Measurements from ENCODE around the gene IAH1. TPM values are rescaled to one million over a fixed set of nuclear protein-coding genes. Genes with fewer than 3 reads are reported as not detected.

IAH1 gene
- total RNA-seq, 1 donor from 2014 or later, result 67.8 TPM

GRCh38 chr2:9463698-9464034 lies 10.7 kb upstream of the IAH1 start:
- DNase-seq (ENCODE audit: low spot score), result no peak
- peaks cover 10% of the 10 kb centered on the region for H3K36me3 Mint-ChIP-seq (ENCODE audit: low read depth)

DNA sequence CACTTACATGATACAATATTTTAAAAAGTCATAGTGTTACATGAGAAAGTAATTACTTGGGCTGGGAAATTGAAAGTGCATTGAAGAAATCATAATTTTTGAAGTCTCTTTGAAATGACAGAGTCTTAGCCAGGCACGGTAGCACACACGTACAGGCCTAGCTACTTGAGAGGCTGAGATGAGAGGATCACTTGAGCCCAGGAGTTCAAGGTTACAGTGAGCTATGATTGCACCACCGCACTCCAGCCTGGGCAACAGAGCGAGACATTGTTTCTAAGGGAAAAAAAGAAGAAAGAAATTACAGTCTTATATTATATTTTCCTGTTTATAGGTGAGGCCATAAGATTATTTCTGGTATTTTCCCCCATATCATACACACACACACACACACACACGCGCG lies 9.2 kb upstream of the IAH1 start:
- Mint-ChIP-seq H3K4me1 (ENCODE audit: low read depth) (peaks cover 4% of the 10 kb centered on the region), H3K4me3 (ENCODE audit: unreplicated experiment) (no peak overlapping the region), H3K27ac (ENCODE audit: unreplicated experiment) (no peak overlapping the region), H3K27me3 (ENCODE audit: low read depth) (no peaks in the 10 kb centered on the region), H3K9me3 (ENCODE audit: low read depth) (no peaks in the 10 kb centered on the region), H3K36me3 (ENCODE audit: low read depth) (peaks cover 10% of the 10 kb centered on the region)
- TF ChIP-seq, protein P1, sequence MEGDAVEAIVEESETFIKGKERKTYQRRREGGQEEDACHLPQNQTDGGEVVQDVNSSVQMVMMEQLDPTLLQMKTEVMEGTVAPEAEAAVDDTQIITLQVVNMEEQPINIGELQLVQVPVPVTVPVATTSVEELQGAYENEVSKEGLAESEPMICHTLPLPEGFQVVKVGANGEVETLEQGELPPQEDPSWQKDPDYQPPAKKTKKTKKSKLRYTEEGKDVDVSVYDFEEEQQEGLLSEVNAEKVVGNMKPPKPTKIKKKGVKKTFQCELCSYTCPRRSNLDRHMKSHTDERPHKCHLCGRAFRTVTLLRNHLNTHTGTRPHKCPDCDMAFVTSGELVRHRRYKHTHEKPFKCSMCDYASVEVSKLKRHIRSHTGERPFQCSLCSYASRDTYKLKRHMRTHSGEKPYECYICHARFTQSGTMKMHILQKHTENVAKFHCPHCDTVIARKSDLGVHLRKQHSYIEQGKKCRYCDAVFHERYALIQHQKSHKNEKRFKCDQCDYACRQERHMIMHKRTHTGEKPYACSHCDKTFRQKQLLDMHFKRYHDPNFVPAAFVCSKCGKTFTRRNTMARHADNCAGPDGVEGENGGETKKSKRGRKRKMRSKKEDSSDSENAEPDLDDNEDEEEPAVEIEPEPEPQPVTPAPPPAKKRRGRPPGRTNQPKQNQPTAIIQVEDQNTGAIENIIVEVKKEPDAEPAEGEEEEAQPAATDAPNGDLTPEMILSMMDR (IDR thresholded peaks at IDR 0.05), result no peak
- no peak for DNase-seq (ENCODE audit: low spot score)

More at GRCh38 chr2:9463698-9464034, 10.7 kb upstream of the IAH1 start:
- H3K4me1 Mint-ChIP-seq (ENCODE audit: low read depth), result peaks cover 4% of the 10 kb centered on the region
- TF ChIP-seq, protein P1 (IDR thresholded peaks at IDR 0.05), result no peak
- H3K27ac Mint-ChIP-seq (ENCODE audit: unreplicated experiment), result no peak overlapping the region
- H3K4me3 Mint-ChIP-seq (ENCODE audit: unreplicated experiment), result no peak overlapping the region
- no peaks in the 10 kb centered on the region for H3K27me3 Mint-ChIP-seq (ENCODE audit: low read depth)
- H3K9me3 Mint-ChIP-seq (ENCODE audit: low read depth), result no peaks in the 10 kb centered on the region

DNA sequence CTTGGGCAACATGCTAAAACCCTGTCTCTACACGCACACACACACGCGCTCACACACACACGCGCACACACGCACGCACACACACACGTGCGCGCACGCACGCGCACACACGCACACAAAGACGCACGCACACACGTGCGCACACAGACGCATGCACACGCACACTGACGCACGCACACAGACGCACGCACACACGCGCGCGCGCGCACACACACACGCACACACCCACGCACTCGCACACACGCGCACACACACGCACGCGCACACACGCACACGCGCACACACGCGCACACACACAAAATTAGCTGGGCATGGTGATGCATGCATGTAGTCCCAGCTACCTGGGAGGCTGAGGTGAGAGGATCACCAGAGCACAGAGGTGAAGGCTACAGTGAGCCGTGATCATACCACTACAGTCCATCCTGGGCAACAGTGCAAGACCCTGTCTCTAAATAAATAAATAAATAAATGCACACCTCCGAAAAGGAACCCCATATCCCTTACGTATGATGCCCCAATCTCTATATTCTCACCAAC lies 8.1 kb upstream of the IAH1 start:
- TF ChIP-seq, protein P1 (IDR thresholded peaks at IDR 0.05), result no peak

DNA sequence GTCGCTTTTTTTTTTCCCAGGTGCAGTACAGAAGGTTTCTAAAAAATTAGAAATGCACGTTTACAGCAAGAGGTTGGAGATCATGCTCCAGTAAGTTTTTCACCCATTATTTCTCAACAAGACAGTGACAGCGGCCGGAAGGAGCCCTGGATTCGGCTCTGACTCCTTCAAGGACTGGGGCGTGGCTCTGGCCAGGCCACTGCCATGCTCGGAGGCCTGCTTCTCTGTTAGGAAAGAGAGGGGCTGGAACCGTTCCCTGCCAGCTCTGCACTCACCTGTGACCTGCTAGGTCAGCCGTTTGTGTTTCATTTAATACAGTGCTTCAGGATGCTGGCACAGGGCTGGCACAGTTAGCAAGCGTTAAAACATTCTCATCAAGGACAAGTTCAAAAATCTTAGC lies 6.7 kb upstream of the IAH1 start:
- Mint-ChIP-seq H3K4me1 (ENCODE audit: low read depth) (peaks cover 4% of the 10 kb centered on the region), H3K9me3 (ENCODE audit: low read depth) (no peaks in the 10 kb centered on the region), H3K4me3 (ENCODE audit: unreplicated experiment) (no peak overlapping the region), H3K27ac (ENCODE audit: unreplicated experiment) (no peak overlapping the region), H3K27me3 (ENCODE audit: low read depth) (no peaks in the 10 kb centered on the region), H3K36me3 (ENCODE audit: low read depth) (peaks cover 9% of the 10 kb centered on the region)
- TF ChIP-seq, protein P1 (IDR thresholded peaks at IDR 0.05), result no peak
- no peak for DNase-seq (ENCODE audit: low spot score)

More for the DNA sequence above, 8.1 kb upstream of the IAH1 start:
- Mint-ChIP-seq H3K4me3 (ENCODE audit: unreplicated experiment) (no peak overlapping the region), H3K9me3 (ENCODE audit: low read depth) (no peaks in the 10 kb centered on the region), H3K36me3 (ENCODE audit: low read depth) (peaks cover 7% of the 10 kb centered on the region), H3K27ac (ENCODE audit: unreplicated experiment) (no peak overlapping the region), H3K4me1 (ENCODE audit: low read depth) (peaks cover 4% of the 10 kb centered on the region), H3K27me3 (ENCODE audit: low read depth) (no peaks in the 10 kb centered on the region)
- DNase-seq (ENCODE audit: low spot score), result no peak

DNA sequence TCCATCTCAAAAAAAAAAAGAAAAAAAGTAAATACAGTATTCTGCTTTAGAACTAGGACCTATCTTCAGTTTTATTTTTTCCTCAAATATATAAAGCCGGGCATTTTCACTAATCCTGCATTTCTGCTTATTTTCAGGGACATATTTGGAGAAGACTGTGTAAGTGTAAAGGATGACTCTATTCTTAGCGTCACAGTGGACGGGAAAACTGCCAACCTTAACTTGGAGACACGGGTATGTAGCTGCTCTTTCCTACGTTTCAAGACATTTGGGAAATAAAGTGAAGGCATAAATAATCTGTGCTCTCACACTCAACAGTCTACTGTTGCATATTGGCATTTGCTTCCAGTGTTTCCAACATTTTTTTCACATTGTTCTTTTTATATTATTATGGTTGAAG lies 3.1 kb upstream of the IAH1 start:
- Mint-ChIP-seq H3K9me3 (ENCODE audit: low read depth) (no peaks in the 10 kb centered on the region), H3K27ac (ENCODE audit: unreplicated experiment) (no peak overlapping the region), H3K4me3 (ENCODE audit: unreplicated experiment) (no peak overlapping the region), H3K4me1 (ENCODE audit: low read depth) (peaks cover 20% of the 10 kb centered on the region), H3K27me3 (ENCODE audit: low read depth) (no peaks in the 10 kb centered on the region), H3K36me3 (ENCODE audit: low read depth) (peaks cover 10% of the 10 kb centered on the region)
- TF ChIP-seq, protein P1 (IDR thresholded peaks at IDR 0.05), result no peak
- DNase-seq (ENCODE audit: low spot score), result no peak
